ENCODE data around the gene NAT8L.

NAT8L gene

GRCh38 chr4:2071252-2071911, 12.3 kb downstream of the NAT8L start:
- TF ChIP-seq CTCF (IDR thresholded peaks at IDR 0.05; ENCODE audit: insufficient read depth, missing control alignments) = no peak
- DNase-seq (ENCODE audit: insufficient read length, low spot score) = no peak
- FAIRE-seq = no peak

- DNase-seq (ENCODE audit: insufficient read length, low spot score) (no peak), FAIRE-seq (no peak)
- TF ChIP-seq CTCF (IDR thresholded peaks at IDR 0.05; ENCODE audit: insufficient read depth, missing control alignments) = no peak
These were observed 13.1 kb downstream of the NAT8L start for GRCh38 chr4:2071912-2072867.

- TF ChIP-seq CTCF (IDR thresholded peaks at IDR 0.05; ENCODE audit: insufficient read depth, missing control alignments) = no peak
- FAIRE-seq (no peak), DNase-seq (ENCODE audit: insufficient read length, low spot score) (no peak)
These were observed 14.1 kb downstream of the NAT8L start for GRCh38 chr4:2072971-2073807.

- DNase-seq (ENCODE audit: insufficient read length, low spot score) (no peak), FAIRE-seq (no peak)
- TF ChIP-seq CTCF (IDR thresholded peaks at IDR 0.05; ENCODE audit: insufficient read depth, missing control alignments) = no peak
These were observed 14.8 kb downstream of the NAT8L start for GRCh38 chr4:2073808-2074481.

- DNase-seq (ENCODE audit: insufficient read length, low spot score) (no peak), FAIRE-seq (no peak)
- no peak for TF ChIP-seq CTCF (IDR thresholded peaks at IDR 0.05; ENCODE audit: insufficient read depth, missing control alignments)
These were observed 15.5 kb downstream of the NAT8L start for GRCh38 chr4:2074588-2074987.

GRCh38 chr4:2075171-2075986, 16.3 kb downstream of the NAT8L start:
- DNase-seq (ENCODE audit: insufficient read length, low spot score) = no peak
- TF ChIP-seq CTCF (IDR thresholded peaks at IDR 0.05; ENCODE audit: insufficient read depth, missing control alignments) = no peak
- no peak for FAIRE-seq

Measured in D721Med (cell line).